Ishikawa (cell line): ENCODE data around the gene SNX21.

ENCODE experiments used
- CEBPB ChIP-seq: IDR thresholded peaks from 2 replicates; pipeline ENCODE4 v1.6.1; 2012
- CREB1 ChIP-seq: IDR thresholded peaks from 2 replicates; pipeline ENCODE4 v1.6.1; 2012; ENCODE audit warnings: low read depth
- EGR1 ChIP-seq: IDR thresholded peaks from 2 replicates; pipeline ENCODE4 v1.6.1; 2012
- EP300 ChIP-seq: IDR thresholded peaks from 2 replicates; pipeline ENCODE4 v1.6.1; 2012; ENCODE audit warnings: borderline replicate concordance
- FOXM1 ChIP-seq: IDR thresholded peaks from 2 replicates; pipeline ENCODE4 v1.6.1; 2012; ENCODE audit warnings: low read depth, borderline replicate concordance
- MAX ChIP-seq: IDR thresholded peaks from 2 replicates; pipeline ENCODE4 v1.6.1; 2012
- NFIC ChIP-seq: IDR thresholded peaks from 2 replicates; pipeline ENCODE4 v1.6.1; 2012
- RAD21 ChIP-seq: IDR thresholded peaks from 2 replicates; pipeline ENCODE4 v1.6.1; 2012; ENCODE audit warnings: low read depth
- REST ChIP-seq: IDR thresholded peaks from 2 replicates; pipeline ENCODE4 v1.6.1; 2012; ENCODE audit warnings: low read depth, mild to moderate bottlenecking
- TAF1 ChIP-seq: IDR thresholded peaks from 2 replicates; pipeline ENCODE4 v1.6.1; 2012; ENCODE audit warnings: low read depth, mild to moderate bottlenecking
- TCF12 ChIP-seq: IDR thresholded peaks from 2 replicates; pipeline ENCODE4 v1.6.1; 2012; ENCODE audit warnings: low read depth
- TEAD4 ChIP-seq: IDR thresholded peaks from 2 replicates; pipeline ENCODE4 v1.6.1; 2012
- USF1 ChIP-seq: IDR thresholded peaks from 2 replicates; pipeline ENCODE4 v1.6.1; 2012
- YY1 ChIP-seq: IDR thresholded peaks from 2 replicates; pipeline ENCODE4 v1.6.1; 2012; ENCODE audit warnings: low read depth
- ZBTB7A ChIP-seq: IDR thresholded peaks from 2 replicates; pipeline ENCODE4 v1.6.1; 2012; ENCODE audit warnings: low read depth

Gene SNX21

GRCh38 chr20:45867136-45867818, 33.7 kb downstream of the SNX21 start:
- TF ChIP-seq MAX: no peak
- TF ChIP-seq TCF12: no peak
- TF ChIP-seq ZBTB7A: no peak
- no peak for TF ChIP-seq YY1
- no peak for TF ChIP-seq FOXM1
- TF ChIP-seq USF1: no peak
- no peak for TF ChIP-seq CREB1
- no peak for TF ChIP-seq NFIC
- no peak for TF ChIP-seq EGR1
- no peak for TF ChIP-seq TAF1
- TF ChIP-seq EP300: no peak
- TF ChIP-seq REST: no peak
- no peak for TF ChIP-seq TEAD4
- no peak for TF ChIP-seq RAD21
- TF ChIP-seq CEBPB: no peak

- TF ChIP-seq TEAD4 (no peak), EP300 (no peak), EGR1 (no peak), NFIC (no peak), CEBPB (no peak), YY1 (no peak), MAX (no peak), FOXM1 (no peak), TCF12 (no peak), REST (no peak), ZBTB7A (no peak), TAF1 (no peak), CREB1 (no peak), USF1 (no peak), RAD21 (no peak)
Observed at GRCh38 chr20:45867819-45868176, 34.2 kb downstream of the SNX21 start.

- no peak for TF ChIP-seq CREB1
- no peak for TF ChIP-seq NFIC
- no peak for TF ChIP-seq ZBTB7A
- no peak for TF ChIP-seq REST
- TF ChIP-seq CEBPB: no peak
- TF ChIP-seq RAD21: no peak
- no peak for TF ChIP-seq TAF1
- TF ChIP-seq EGR1: no peak
- TF ChIP-seq TEAD4: no peak
- no peak for TF ChIP-seq USF1
- no peak for TF ChIP-seq EP300
- no peak for TF ChIP-seq TCF12
- no peak for TF ChIP-seq MAX
- TF ChIP-seq YY1: no peak
- no peak for TF ChIP-seq FOXM1
Observed at GRCh38 chr20:45872626-45873025, 39.0 kb downstream of the SNX21 start.
